MG63 (cell line): ENCODE results near the gene SLC5A3. TPM values are rescaled to one million over a fixed set of nuclear protein-coding genes. Genes with fewer than 3 reads are reported as not detected.

Experiments
- DNase-seq: peaks from one replicate; pipeline ENCODE4 v3.0.0-alpha.2; 2020
- H3K27me3 ChIP-seq: fragments of 250-450 bp; sonication (Bioruptor Pico); 2 replicates; pipeline ENCODE4 v1.5.1; 2020; ENCODE audit warnings: mild to moderate bottlenecking, moderate library complexity
- H3K36me3 ChIP-seq: fragments of 250-450 bp; sonication (Bioruptor Pico); 2 replicates; pipeline ENCODE4 v1.5.1; 2020; ENCODE audit warnings: mild to moderate bottlenecking, moderate library complexity
- H3K4me3 ChIP-seq: fragments of 250-450 bp; sonication (Bioruptor Pico); 2 replicates; pipeline ENCODE4 v1.5.1; 2020; ENCODE audit warnings: mild to moderate bottlenecking, moderate library complexity
- H3K9me3 ChIP-seq: fragments of 250-450 bp; sonication (Bioruptor Pico); 2 replicates; pipeline ENCODE4 v1.5.1; 2020; ENCODE audit warnings: mild to moderate bottlenecking, moderate library complexity
- total RNA-seq: library from RNA; depleted of rRNA; stranded (reverse); fragments of >200 nt; shearing (Covaris generic); gene quantifications from 2 replicates; pipeline ENCODE4 v1.2.3, GENCODE V29; 2014; ENCODE audit warnings: low replicate concordance; rRNA removed

The SLC5A3 gene
- total RNA-seq, 1 experiment from 2014 or later, result 14.0 TPM

DNA sequence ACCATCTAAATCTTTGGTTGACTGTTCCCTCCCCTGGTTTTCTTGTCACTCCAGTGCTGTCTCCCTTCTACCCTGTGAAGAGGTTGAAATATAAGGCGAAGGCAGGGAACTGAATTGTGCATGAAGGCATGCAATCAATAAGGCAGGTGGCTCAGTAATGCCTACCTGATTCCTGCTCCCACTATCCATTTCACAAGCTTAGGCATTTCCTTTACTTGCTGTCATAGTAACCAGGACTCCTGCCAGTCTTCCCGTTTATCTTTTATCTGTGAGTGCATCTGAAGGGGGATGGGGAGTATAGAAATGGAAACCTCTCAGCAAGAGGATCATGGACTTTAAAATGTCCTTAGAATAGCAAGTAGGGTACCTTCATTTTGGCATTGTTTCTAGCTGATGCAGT lies 40.5 kb downstream of the SLC5A3 start:
- Histone ChIP-seq H3K9me3 (no peaks in the 10 kb centered on the region), H3K4me3 (no peak overlapping the region), H3K36me3 (peaks cover 30% of the 10 kb centered on the region), H3K27me3 (no peaks in the 10 kb centered on the region)
- DNase-seq, result no peak

GRCh38 chr21:34115160-34115559 lies 41.8 kb downstream of the SLC5A3 start:
- Histone ChIP-seq H3K27me3 (no peaks in the 10 kb centered on the region), H3K36me3 (peaks cover 20% of the 10 kb centered on the region), H3K9me3 (no peaks in the 10 kb centered on the region), H3K4me3 (no peak overlapping the region)
- DNase-seq, result no peak

- DNase-seq, result no peak
Observed at GRCh38 chr21:34116569-34116968, 43.2 kb downstream of the SLC5A3 start.

GRCh38 chr21:34120867-34121266 lies 47.5 kb downstream of the SLC5A3 start:
- Histone ChIP-seq H3K36me3 (peaks cover 22% of the 10 kb centered on the region), H3K4me3 (no peak overlapping the region), H3K9me3 (no peaks in the 10 kb centered on the region), H3K27me3 (no peaks in the 10 kb centered on the region)
- DNase-seq, result no peak

More at GRCh38 chr21:34116569-34116968, 43.2 kb downstream of the SLC5A3 start:
- Histone ChIP-seq H3K27me3 (no peaks in the 10 kb centered on the region), H3K9me3 (no peaks in the 10 kb centered on the region), H3K4me3 (no peak overlapping the region), H3K36me3 (peaks cover 20% of the 10 kb centered on the region)

DNA sequence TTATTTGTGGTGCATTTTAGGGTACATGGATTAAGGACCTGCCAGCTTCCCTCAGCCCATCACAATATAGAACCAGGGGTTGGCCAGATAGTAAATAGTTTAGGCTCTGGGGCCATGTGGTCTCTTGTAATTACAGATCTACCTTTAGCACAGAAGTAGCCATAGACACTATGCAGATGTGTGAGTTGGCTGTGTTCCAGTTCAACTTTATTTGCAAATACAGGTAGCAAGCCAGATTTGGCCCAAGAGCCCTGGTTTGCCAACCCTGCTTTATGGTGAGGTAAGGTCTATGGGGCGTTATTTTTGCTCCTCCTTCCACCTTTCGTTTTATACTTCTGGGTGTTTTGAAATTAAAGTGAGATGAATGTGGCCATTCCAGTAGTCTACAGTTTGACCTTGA lies 48.7 kb downstream of the SLC5A3 start:
- no peaks in the 10 kb centered on the region for H3K9me3 ChIP-seq
- H3K4me3 ChIP-seq, result no peak overlapping the region
- no peak for DNase-seq
- no peaks in the 10 kb centered on the region for H3K27me3 ChIP-seq
- H3K36me3 ChIP-seq, result peaks cover 31% of the 10 kb centered on the region

Other genes starting within 250 kb of the SLC5A3 start
- gene ATP5PO, start 157.8 kb upstream of the SLC5A3 start, total RNA-seq, result 210 and 538 TPM in 2 replicates
- gene MRPS6, start within 50 bp of the SLC5A3 start, total RNA-seq, result 32.1 and 46.4 TPM in 2 replicates